H1 (cell line): ENCODE results near the gene MKRN2OS.

ENCODE experiments used
- ASH2L ChIP-seq: fragments of 200-600, 300-600 bp; sonication (generic); IDR thresholded peaks from one replicate; pipeline ENCODE4 v1.7.1; 2017; ENCODE audit warnings: low read length
- EP300 ChIP-seq, 2 experiments: IDR thresholded peaks; 1 replicate in 1 of 2; 2 replicates in 1 of 2; pipeline ENCODE4 v1.6.1; 2011 to 2012; ENCODE audit warnings: low read depth in 2 of 2, low read length in 2 of 2, mild to moderate bottlenecking in 2 of 2, borderline replicate concordance in 1 of 2, inconsistent platforms in 1 of 2, moderate library complexity in 1 of 2
- EZH2 ChIP-seq: fragments of 200-600 bp; sonication (generic); IDR thresholded peaks from 2 replicates; pipeline ENCODE4 v1.7.1; 2012; ENCODE audit warnings: low read depth, mild to moderate bottlenecking, moderate library complexity, low read length, inconsistent platforms; ENCODE audit not compliant: severe bottlenecking
- JUND ChIP-seq: IDR thresholded peaks from 2 replicates; pipeline ENCODE4 v1.6.1; 2011; ENCODE audit warnings: mild to moderate bottlenecking, improper control_type of control experiment, low read length
- POLR2A ChIP-seq, 2 experiments: IDR thresholded peaks; 1 replicate in 1 of 2; 2 replicates in 1 of 2; pipeline ENCODE4 v1.6.1; 2011; ENCODE audit warnings: low read depth in 2 of 2, low read length in 2 of 2, mild to moderate bottlenecking in 2 of 2; ENCODE audit errors: control extremely low read depth in 1 of 2
- POLR2AphosphoS5 ChIP-seq: IDR thresholded peaks from 2 replicates; pipeline ENCODE4 v1.6.1; 2011; ENCODE audit warnings: low read depth, low read length
- POU5F1 ChIP-seq: IDR thresholded peaks from 2 replicates; pipeline ENCODE4 v1.6.1; 2011; ENCODE audit warnings: low read depth, mild to moderate bottlenecking, low read length, moderate library complexity
- SP1 ChIP-seq: IDR thresholded peaks from 2 replicates; pipeline ENCODE4 v1.6.1; 2011; ENCODE audit warnings: low read depth, low read length
- YY1 ChIP-seq: IDR thresholded peaks from 2 replicates; pipeline ENCODE4 v1.6.1; 2011; ENCODE audit warnings: low read depth, mild to moderate bottlenecking, low read length
- TF ChIP-seq, protein P1 (sequence below), 3 experiments: IDR thresholded peaks; 1 replicate in 2 of 3; 2 replicates in 1 of 3; pipeline versions ENCODE4 v1.5.1 to v1.6.1; 2011; ENCODE audit warnings: low read length in 3 of 3, mild to moderate bottlenecking in 3 of 3, inconsistent platforms in 2 of 3, low read depth in 1 of 3, moderate library complexity in 1 of 3; ENCODE audit not compliant: insufficient read depth in 1 of 3; ENCODE audit errors: control extremely low read depth in 1 of 3
- TF ChIP-seq, protein P2 (sequence below): IDR thresholded peaks from 2 replicates; pipeline ENCODE4 v1.6.1; 2011; ENCODE audit warnings: low read depth, mild to moderate bottlenecking, low read length; ENCODE audit not compliant: insufficient read depth

DNA sequence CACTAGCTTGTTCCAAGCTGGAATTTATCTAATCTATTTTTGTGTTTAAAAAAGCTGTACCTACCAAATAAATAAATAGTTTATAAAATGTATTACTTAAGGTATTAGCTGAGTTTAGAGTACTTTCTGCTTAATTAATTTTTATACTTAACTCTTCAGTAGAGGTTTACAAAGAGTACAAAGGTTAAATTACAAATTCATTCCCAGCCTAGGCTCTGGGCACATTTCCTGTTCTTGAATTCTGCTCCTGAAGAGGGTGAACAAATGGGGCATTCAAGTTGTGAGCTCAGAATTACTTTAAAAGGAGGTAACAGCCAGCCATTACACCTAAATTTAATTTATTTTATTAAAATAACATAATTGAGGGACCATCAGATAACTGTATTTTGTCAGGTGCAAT lies 38.0 kb upstream of the MKRN2OS start:
- no peak for TF ChIP-seq POLR2AphosphoS5
- TF ChIP-seq, protein P1, sequence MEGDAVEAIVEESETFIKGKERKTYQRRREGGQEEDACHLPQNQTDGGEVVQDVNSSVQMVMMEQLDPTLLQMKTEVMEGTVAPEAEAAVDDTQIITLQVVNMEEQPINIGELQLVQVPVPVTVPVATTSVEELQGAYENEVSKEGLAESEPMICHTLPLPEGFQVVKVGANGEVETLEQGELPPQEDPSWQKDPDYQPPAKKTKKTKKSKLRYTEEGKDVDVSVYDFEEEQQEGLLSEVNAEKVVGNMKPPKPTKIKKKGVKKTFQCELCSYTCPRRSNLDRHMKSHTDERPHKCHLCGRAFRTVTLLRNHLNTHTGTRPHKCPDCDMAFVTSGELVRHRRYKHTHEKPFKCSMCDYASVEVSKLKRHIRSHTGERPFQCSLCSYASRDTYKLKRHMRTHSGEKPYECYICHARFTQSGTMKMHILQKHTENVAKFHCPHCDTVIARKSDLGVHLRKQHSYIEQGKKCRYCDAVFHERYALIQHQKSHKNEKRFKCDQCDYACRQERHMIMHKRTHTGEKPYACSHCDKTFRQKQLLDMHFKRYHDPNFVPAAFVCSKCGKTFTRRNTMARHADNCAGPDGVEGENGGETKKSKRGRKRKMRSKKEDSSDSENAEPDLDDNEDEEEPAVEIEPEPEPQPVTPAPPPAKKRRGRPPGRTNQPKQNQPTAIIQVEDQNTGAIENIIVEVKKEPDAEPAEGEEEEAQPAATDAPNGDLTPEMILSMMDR (IDR thresholded peaks at IDR 0.05; ENCODE audit: control extremely low read depth in 1 of 3, insufficient read depth in 1 of 3, low read depth in 1 of 3, low read length in 3 of 3): no peak
- no peak for TF ChIP-seq ASH2L
- no peak for TF ChIP-seq POU5F1
- TF ChIP-seq POLR2A (IDR thresholded peaks at IDR 0.05; ENCODE audit: control extremely low read depth in 1 of 2, low read depth in 2 of 2, low read length in 2 of 2): no peak
- TF ChIP-seq, protein P2, sequence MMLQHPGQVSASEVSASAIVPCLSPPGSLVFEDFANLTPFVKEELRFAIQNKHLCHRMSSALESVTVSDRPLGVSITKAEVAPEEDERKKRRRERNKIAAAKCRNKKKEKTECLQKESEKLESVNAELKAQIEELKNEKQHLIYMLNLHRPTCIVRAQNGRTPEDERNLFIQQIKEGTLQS: no peak
- TF ChIP-seq SP1: no peak
- TF ChIP-seq EZH2: no peak
- TF ChIP-seq EP300 (IDR thresholded peaks at IDR 0.05; ENCODE audit: borderline replicate concordance in 1 of 2, low read depth in 2 of 2, low read length in 2 of 2): no peak
- TF ChIP-seq JUND: no peak
- no peak for TF ChIP-seq YY1
